ENCODE results near the gene SHBG.

DNA sequence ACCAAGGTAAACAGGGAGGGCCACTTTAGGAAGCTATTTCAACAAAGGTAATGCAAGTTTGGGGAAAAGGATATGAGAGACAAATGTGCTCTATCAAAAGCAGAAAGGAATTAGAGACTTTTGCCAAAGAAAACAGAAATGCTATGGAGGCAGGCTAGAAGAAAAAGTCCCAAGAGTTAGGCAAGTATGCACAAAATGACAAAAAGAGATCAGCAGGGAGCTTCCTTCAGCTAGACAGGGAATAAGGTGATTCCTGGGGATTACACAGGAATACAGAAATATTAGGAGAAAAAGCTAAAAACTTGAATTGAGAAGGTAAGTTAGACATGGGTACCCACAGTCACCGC is 17.7 kb upstream of the SHBG start:
- TF ChIP-seq, protein P1, sequence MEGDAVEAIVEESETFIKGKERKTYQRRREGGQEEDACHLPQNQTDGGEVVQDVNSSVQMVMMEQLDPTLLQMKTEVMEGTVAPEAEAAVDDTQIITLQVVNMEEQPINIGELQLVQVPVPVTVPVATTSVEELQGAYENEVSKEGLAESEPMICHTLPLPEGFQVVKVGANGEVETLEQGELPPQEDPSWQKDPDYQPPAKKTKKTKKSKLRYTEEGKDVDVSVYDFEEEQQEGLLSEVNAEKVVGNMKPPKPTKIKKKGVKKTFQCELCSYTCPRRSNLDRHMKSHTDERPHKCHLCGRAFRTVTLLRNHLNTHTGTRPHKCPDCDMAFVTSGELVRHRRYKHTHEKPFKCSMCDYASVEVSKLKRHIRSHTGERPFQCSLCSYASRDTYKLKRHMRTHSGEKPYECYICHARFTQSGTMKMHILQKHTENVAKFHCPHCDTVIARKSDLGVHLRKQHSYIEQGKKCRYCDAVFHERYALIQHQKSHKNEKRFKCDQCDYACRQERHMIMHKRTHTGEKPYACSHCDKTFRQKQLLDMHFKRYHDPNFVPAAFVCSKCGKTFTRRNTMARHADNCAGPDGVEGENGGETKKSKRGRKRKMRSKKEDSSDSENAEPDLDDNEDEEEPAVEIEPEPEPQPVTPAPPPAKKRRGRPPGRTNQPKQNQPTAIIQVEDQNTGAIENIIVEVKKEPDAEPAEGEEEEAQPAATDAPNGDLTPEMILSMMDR (IDR thresholded peaks at IDR 0.05; ENCODE audit: insufficient read depth, low read length), result no peak
- no peak for TF ChIP-seq POLR2AphosphoS5 (IDR thresholded peaks at IDR 0.05; ENCODE audit: low read depth)
- TF ChIP-seq REST (IDR thresholded peaks at IDR 0.05; ENCODE audit: insufficient replicate concordance, low read depth), result no peak
- no peak for TF ChIP-seq GABPA (IDR thresholded peaks at IDR 0.05; ENCODE audit: low read depth)
